MM.1S (cell line): ENCODE results near the gene TMEM161A.

Experiments used
- CTCF ChIP-seq: fragments of 300-600 bp; sonication (generic); IDR thresholded peaks from 2 replicates; pipeline ENCODE4 v1.5.1; 2016; ENCODE audit warnings: antibody characterized with exemption, low read length, mixed read lengths
- EZH2 ChIP-seq: fragments of 300-600 bp; sonication (generic); optimal IDR thresholded peaks from 2 replicates; pipeline ENCODE3; 2017; ENCODE audit warnings: low read depth, mild to moderate bottlenecking, antibody characterized with exemption, low read length, mixed read lengths
- EZH2phosphoT487 ChIP-seq: fragments of 300-600 bp; sonication (generic); IDR thresholded peaks from 2 replicates; pipeline ENCODE4 v1.6.1; 2018; ENCODE audit warnings: antibody characterized with exemption, low read length

DNA sequence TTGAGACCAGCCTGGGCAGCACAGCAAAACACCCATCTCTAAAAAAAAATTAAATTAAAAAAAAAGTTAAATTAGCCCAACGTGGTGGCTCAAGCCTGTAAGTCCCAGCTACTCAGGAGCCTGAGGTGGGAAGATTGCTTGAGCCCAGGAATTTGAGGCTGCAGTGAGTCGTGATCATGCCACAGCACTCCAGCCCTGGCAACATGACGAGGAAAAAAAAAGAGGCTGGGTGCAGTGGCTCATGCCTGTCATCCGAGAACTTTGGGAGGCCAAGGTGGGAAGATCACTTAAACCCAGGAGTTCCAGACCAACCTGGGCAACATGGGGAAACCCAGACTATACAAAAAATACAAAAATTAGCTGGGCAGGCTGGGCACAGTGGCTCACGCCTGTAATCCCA is 2.2 kb upstream of the TMEM161A start:
- TF ChIP-seq CTCF (no peak), EZH2 (no peak), EZH2phosphoT487 (no peak)
